Cerebellar nuclear complex (tissue), 1 donor: ENCODE data around the gene PARK7.
"Not testable (repeated sequence)": the region's sequence is repeated elsewhere in the genome, so short reads cannot be mapped to it uniquely, and the experiment has no call there.

Source experiments
- DNase-seq, 2 experiments: peaks; one replicate each; lab custom pipeline; 2025; lab: John Stamatoyannopoulos, UW

PARK7 gene

GRCh38 chr1:7943251-7943650 lies 18.3 kb upstream of the PARK7 start:
- DNase-seq, result no peak

GRCh38 chr1:7948960-7949359 lies 12.6 kb upstream of the PARK7 start:
- no peak for DNase-seq

GRCh38 chr1:7952791-7953190 lies 8.7 kb upstream of the PARK7 start:
- DNase-seq, result not testable (repeated sequence)

- peak; percentile 78 to 87 for DNase-seq
Observed at GRCh38 chr1:7953850-7954609, 7.5 kb upstream of the PARK7 start.

DNA sequence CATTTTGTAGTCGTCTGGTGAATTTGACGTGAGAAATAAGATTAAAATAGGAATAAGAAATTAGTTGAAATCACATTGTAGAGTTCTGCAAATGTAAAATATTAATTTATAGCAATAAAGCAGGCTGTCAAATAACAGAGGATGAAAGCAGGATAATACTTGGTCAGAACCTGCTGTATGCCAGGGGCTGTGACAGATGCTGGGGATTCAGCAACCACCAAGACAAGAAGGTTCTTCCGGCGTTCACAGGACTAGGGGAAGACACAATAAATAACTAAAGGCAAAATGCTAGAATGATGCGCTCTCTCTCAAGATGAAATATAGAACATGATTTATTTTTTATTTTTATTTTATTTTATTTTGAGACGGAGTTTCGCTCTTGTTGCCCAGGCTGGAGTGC lies 6.8 kb upstream of the PARK7 start:
- no peak for DNase-seq

DNA sequence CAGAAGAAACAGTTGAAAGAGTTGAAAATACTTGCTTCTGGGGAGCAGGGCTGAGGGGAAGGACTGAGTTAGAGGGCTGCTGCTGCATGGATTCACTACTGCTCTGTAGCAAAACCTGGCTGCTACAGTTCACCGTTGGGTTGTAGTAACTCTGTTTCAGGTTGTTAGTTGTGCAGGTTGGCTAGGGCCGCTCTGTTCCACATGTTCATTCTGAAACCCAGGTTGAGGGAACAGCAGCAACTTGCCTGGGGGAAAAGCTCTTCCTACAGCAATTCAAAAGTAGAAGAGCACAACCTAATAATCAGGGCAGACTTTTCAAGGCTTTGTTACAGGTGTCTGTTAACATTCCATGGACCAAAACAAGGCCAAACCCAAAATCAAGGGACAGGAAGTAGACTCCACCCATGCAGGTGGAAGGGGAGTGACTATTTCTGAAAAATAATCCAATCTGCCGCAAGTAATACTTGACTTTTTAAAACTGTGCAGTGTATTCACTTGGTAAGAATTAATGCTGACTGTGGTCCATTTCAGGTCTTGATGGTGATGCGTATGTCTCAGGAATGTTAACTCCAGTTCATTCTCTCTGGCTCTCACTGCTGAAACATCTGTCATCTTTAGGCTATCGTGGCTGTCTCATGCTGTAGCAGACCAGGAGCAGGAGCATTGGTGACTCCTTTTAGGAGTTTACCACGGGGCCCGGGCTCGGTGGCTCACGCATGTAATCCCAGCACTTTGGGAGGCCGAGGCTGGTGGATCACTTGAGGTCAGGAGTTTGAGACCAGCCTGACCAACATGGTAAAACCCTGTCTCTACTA lies 5.1 kb upstream of the PARK7 start:
- DNase-seq, result no peak

DNA sequence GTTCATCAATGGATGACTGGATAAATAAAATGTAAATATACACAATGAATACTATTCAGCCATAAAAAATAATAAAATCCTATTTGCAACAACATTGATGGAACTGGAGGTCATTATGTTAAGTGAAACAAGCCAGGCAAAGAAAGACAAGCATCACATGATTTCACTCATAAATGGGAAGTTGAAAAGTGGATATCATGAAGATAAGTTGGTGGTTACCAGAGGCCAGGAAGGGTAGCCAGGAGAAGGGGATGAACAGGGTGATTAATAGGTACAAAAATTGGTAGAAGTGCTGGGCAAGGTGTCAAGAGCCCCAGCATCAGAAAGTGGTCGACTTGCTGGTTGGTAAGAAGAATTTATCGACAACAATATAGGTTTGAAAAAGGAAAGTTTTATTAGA lies 1.3 kb upstream of the PARK7 start:
- DNase-seq, result no peak

DNA sequence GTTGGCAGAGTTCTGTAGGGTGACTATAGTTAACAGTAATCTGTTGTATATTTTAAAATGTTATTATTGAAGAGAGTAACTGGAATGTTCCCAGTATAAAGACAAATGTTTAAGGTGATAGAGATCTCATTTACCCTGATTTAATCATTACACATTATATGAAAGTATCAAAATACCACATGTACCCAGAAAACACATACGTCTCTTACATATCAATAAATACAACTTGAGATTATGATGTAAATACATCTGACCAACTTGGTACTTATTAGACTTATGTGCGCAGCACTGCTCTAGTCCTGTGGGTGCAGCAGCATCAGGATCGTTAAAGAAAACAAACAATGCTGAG lies 670 bp upstream of the PARK7 start:
- DNase-seq, result no peak

DNA sequence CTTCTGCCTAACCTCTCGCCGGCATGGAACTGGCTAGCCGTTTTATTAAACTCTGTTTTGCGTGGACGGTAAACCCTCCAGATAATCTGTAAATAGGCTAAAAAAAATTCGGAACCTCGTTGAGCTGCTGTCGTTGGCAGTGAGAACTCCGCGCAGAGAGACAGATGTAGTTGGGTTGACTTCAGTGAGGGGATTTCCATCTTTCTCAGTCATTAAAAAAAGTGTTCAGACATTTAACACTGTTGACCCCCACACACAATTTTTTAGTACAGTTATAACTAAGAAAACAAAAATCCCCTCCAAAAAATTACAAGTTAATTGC lies 464 bp downstream of the PARK7 start:
- no peak for DNase-seq

- DNase-seq, result no peak
Observed at GRCh38 chr1:7962636-7963377, 1.3 kb downstream of the PARK7 start.

DNA sequence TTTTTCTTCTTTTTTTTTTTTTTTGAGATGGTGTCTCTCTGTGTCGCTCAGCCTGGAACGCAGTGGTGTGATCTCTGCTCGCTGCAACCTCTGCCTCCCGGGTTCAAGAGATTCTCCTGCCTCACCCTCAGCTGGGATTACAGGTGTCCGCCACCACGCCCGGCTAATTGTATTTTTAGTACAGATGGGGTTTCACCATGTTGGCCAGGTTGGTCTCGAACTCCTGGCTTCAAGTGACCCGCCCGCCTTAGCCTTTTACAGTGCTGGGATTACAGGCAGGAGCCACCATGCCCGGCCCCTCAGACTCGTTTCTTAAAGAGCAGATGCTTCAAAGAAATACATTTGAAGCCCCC lies 1.8 kb downstream of the PARK7 start:
- DNase-seq, result not testable (repeated sequence)

DNA sequence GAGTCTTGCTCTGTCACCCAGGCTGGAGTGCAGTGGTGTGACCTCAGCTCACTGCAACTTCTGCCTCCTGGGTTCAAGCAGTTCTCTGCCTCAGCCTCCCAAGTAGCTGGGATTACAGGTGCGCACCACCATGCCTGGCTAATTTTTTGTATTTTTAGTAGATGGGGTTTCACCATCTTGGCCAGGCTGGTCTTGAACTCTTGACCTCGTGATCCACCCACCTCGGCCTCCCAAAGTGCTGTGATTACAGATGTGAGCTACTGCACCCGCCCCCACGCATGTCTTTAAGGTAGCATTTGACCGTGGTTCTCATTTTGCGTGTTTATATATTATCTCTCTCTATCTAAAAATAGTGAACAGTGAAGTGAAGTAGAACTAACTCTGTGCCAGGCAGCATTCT lies 2.3 kb downstream of the PARK7 start:
- DNase-seq, result not testable (repeated sequence)

GRCh38 chr1:7964476-7964875 lies 3.0 kb downstream of the PARK7 start:
- DNase-seq, result peak in 1 of 2 experiments; percentile 23

- peak; percentile 15 to 56 for DNase-seq
Observed at GRCh38 chr1:7967196-7967595, 5.7 kb downstream of the PARK7 start.

- no peak for DNase-seq
Observed at GRCh38 chr1:7967651-7968050, 6.1 kb downstream of the PARK7 start.

- DNase-seq, result no peak
Observed at GRCh38 chr1:7970246-7970645, 8.7 kb downstream of the PARK7 start.

- no peak for DNase-seq
Observed at GRCh38 chr1:7971024-7971423, 9.5 kb downstream of the PARK7 start.

GRCh38 chr1:7972285-7972684 lies 10.8 kb downstream of the PARK7 start:
- no peak for DNase-seq

DNA sequence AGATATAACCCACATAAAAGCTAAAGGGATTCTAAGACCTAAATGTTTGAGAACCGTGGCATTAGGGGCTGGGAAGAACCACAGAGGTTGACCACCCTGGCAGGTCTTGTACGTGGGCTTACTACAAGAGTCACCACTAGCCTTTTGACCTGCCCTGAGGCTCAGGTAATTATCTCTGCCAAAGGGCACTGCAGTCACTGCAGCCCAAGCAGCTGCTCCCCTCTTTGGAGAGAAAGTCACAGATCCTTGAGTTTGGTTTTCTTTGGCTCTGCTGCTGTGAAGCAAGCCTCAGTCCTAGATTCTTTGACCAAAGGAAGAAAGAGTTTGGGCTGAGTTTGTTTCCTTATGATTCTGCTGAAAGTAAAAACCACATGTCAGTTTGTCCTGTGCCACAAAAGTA lies 11.6 kb downstream of the PARK7 start:
- no peak for DNase-seq

- peak in 1 of 2 experiments; percentile 81 for DNase-seq
Observed at GRCh38 chr1:7975212-7975865, 13.8 kb downstream of the PARK7 start.

DNA sequence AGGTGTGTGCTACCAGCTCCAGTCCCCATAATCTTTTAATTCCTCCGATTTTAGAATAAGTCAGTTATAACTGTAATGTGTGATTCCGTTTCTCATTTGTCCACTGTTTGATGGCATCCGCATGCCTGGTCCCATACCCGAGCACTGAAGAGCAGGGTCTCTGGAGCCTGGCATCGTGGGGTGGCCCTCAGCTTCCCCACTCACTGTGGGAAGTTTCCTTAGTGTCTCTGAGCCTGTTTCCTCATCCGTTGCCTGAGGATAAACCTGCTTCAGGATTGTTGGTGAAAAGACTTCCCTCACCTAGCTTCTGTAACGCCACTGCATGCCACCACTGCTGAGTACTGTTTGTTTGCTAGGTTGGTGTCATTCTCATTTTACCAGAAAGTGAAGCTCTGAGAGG lies 19.5 kb downstream of the PARK7 start:
- DNase-seq, result no peak

DNA sequence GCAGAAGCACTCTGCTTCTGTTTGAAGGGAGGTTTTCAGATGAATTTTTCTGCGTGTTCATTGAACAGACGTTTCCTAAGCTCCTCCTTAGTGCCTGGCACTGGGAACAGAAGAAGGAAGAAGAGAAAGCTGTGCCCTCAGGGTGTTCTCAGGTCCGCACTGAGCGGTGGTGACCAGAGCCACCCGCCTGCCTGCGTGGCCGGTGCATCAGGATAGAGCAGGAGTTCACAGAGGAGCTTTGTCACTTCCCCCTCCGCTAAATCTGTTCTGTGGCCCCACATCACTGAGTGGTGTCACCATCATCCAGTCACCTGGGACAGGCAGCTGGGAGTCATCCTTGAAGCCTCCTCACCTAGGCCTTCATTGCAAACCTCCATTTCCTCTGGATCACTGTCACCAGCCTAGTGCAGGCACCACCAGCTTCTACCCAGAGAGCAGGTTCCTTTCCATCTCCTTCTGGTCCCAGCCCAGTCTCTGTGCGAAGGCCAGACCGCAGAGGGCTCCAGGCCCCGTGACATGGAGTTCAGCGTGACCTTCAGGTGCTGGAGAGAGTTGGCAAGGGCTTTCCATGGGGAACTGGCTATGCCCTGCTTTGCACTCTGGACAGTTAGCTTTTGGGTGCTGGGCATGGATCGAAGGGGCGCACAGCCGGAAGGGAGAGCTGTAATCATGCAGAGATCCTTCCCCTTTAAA lies 21.7 kb downstream of the PARK7 start:
- DNase-seq, result no peak
